Common myeloid progenitor, CD34-positive (primary cell): ENCODE data around the gene PCDHA10.
"Not testable (repeated sequence)": the region's sequence is repeated elsewhere in the genome, so short reads cannot be mapped to it uniquely, and the experiment has no call there.

ENCODE experiments used
- CTCF ChIA-PET: fragments of 350-600 bp; sonication (Branson Sonifier 250); formaldehyde crosslinking; loops from one replicate; lab custom pipeline; 2021; ENCODE audit warnings: antibody characterized with exemption; lab: Charles Lee
- POLR2A ChIA-PET: fragments of 350-600 bp; sonication (Branson Sonifier 250); formaldehyde crosslinking; loops from one replicate; lab custom pipeline; 2021; ENCODE audit warnings: antibody characterized with exemption; lab: Charles Lee
- DNase-seq, 3 donors: peaks; one replicate each; pipeline versions ENCODE4 v3.0.0 to v3.0.0-alpha.2; 2013
- H3K27ac ChIP-seq, 2 experiments: 1 replicate in 1 of 2; 2 replicates in 1 of 2; pipeline ENCODE4 v1.7.0; 2013; ENCODE audit warnings: inconsistent platforms in 2 of 2, low read length in 2 of 2, mild to moderate bottlenecking in 2 of 2, low read depth in 1 of 2, moderate library complexity in 1 of 2; ENCODE audit not compliant: severe bottlenecking in 2 of 2, insufficient read depth in 1 of 2, poor library complexity in 1 of 2
- H3K27me3 ChIP-seq, 5 experiments: replicated peaks in 2 of 5; 1 replicate in 3 of 5; 2 replicates in 2 of 5; pipeline versions ENCODE4 v1.6.1 to v1.7.0; 2013; ENCODE audit warnings: low read length in 4 of 5, mild to moderate bottlenecking in 2 of 5, moderate library complexity in 2 of 5, inconsistent platforms in 1 of 5; ENCODE audit not compliant: insufficient read depth in 5 of 5, control insufficient read depth in 4 of 5
- H3K36me3 ChIP-seq, 4 experiments: 1 replicate in 2 of 4; 2 replicates in 2 of 4; pipeline versions ENCODE4 v1.6.1 to v1.7.0; 2013; ENCODE audit warnings: low read length in 3 of 4, control low read depth in 1 of 4, mild to moderate bottlenecking in 1 of 4; ENCODE audit not compliant: control insufficient read depth in 4 of 4, insufficient read depth in 4 of 4
- H3K4me1 ChIP-seq, 4 experiments: 1 replicate in 3 of 4; 2 replicates in 1 of 4; pipeline versions ENCODE4 v1.6.1 to v1.7.1; 2013; ENCODE audit warnings: low read length in 3 of 4, mild to moderate bottlenecking in 3 of 4, control low read depth in 1 of 4, inconsistent platforms in 1 of 4, moderate library complexity in 1 of 4; ENCODE audit not compliant: control insufficient read depth in 4 of 4, insufficient read depth in 4 of 4; ENCODE audit errors: control extremely low read depth in 1 of 4
- H3K4me3 ChIP-seq, 7 experiments: 1 replicate in 4 of 7; 2 replicates in 3 of 7; pipeline versions ENCODE4 v1.5.1 to v1.7.0; 2013; ENCODE audit warnings: mild to moderate bottlenecking in 7 of 7, low read length in 6 of 7, moderate library complexity in 6 of 7, inconsistent platforms in 2 of 7, low read depth in 2 of 7, control low read depth in 1 of 7; ENCODE audit not compliant: insufficient read depth in 4 of 7, control insufficient read depth in 1 of 7; ENCODE audit errors: extremely low read depth in 1 of 7
- H3K9me3 ChIP-seq, 5 experiments: 1 replicate in 4 of 5; 2 replicates in 1 of 5; pipeline versions ENCODE4 v1.6.1 to v1.7.1; 2013; ENCODE audit warnings: low read length in 4 of 5, mild to moderate bottlenecking in 2 of 5, inconsistent platforms in 1 of 5, low read depth in 1 of 5, moderate library complexity in 1 of 5; ENCODE audit not compliant: control insufficient read depth in 4 of 5, insufficient read depth in 2 of 5; ENCODE audit errors: control extremely low read depth in 1 of 5
- WGBS: methylation state at CpG from one replicate; pipeline ENCODE4 v1.1.5; 2013; ENCODE audit not compliant: insufficient coverage; 5-methylcytosine and 5-hydroxymethylcytosine counted together

The PCDHA10 gene

DNA sequence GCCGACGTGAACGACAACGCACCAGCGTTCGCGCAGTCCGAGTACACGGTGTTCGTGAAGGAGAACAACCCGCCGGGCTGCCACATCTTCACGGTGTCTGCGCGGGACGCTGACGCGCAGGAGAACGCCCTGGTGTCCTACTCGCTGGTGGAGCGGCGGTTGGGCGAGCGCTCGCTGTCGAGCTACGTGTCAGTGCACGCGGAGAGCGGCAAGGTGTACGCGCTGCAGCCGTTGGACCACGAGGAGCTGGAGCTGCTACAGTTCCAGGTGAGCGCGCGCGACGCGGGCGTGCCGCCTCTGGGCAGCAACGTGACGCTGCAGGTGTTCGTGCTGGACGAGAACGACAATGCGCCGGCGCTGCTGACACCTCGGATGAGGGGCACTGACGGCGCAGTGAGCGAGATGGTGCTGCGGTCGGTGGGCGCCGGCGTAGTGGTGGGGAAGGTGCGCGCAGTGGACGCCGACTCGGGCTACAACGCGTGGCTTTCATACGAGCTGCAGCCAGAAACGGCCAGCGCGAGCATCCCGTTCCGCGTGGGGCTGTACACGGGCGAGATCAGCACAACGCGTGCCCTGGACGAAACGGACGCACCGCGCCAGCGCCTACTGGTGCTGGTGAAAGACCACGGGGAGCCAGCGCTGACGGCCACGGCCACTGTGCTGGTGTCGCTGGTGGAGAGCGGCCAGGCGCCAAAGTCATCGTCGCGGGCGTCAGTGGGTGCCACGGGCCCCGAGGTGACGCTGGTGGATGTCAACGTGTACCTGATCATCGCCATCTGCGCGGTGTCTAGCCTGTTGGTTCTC lies 5.7 kb upstream of the PCDHA10 start:
- Histone ChIP-seq H3K9me3 (peaks cover 1 to 23% (median 16%) of the 10 kb centered on the region in 5 experiments), H3K27me3 (peaks cover 0 to 13% (median under 1%) of the 10 kb centered on the region in 5 experiments)
- H3K4me1 ChIP-seq, POLR2A ChIA-PET, CTCF ChIA-PET, H3K27ac ChIP-seq, H3K4me3 ChIP-seq, H3K36me3 ChIP-seq, DNase-seq: not testable (repeated sequence)
- WGBS = 47% methylated on average over 101 of the region's 101 CpGs

DNA sequence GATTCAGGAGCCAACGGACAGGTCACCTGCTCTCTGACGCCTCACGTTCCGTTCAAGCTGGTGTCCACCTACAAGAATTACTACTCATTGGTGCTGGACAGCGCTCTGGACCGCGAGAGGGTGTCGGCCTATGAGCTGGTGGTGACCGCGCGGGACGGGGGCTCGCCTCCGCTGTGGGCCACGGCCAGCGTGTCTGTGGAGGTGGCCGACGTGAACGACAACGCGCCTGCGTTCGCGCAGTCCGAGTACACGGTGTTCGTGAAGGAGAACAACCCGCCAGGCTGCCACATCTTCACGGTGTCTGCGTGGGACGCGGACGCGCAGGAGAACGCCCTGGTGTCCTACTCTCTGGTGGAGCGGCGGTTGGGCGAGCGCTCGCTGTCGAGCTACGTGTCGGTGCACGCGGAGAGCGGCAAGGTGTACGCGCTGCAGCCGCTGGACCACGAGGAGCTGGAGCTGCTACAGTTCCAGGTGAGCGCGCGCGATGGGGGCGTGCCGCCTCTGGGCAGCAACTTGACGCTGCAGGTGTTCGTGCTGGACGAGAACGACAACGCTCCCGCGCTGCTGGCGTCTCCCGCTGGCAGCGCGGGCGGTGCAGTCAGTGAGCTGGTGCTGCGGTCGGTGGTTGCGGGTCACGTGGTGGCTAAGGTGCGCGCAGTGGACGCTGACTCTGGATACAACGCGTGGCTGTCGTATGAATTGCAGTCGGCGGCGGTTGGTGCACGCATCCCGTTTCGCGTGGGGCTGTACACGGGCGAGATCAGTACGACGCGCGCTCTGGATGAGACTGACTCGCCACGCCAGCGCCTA lies 1.7 kb downstream of the PCDHA10 start:
- no peak for DNase-seq
- WGBS = 49% methylated on average over 84 of the region's 94 CpGs
- peaks cover 2 to 21% (median 3%) of the 10 kb centered on the region in 5 experiments for H3K27me3 ChIP-seq
- no peaks in the 10 kb centered on the region for H3K36me3 ChIP-seq
- ChIA-PET CTCF (no interaction called here), POLR2A (no interaction called here)
- peaks cover 7 to 45% (median 39%) of the 10 kb centered on the region in 5 experiments for H3K9me3 ChIP-seq
- H3K4me1 ChIP-seq = no peaks in the 10 kb centered on the region
- H3K27ac ChIP-seq = no peak overlapping the region
- no peak overlapping the region for H3K4me3 ChIP-seq

DNA sequence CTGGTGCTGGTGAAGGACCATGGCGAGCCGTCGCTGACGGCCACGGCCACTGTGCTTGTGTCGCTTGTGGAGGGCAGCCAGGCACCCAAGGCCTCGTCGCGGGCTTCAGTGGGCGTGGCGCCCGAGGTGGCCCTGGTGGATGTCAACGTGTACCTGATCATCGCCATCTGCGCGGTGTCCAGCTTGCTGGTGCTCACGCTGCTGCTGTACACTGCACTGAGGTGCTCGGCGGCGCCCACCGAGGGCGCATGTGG lies 2.2 kb downstream of the PCDHA10 start:
- peaks cover 2 to 26% (median 7%) of the 10 kb centered on the region in 5 experiments for H3K27me3 ChIP-seq
- CTCF ChIA-PET = no interaction called here
- H3K4me3 ChIP-seq = no peak overlapping the region
- H3K9me3 ChIP-seq = peaks cover 7 to 50% (median 45%) of the 10 kb centered on the region in 5 experiments
- no peaks in the 10 kb centered on the region for H3K36me3 ChIP-seq
- 51% methylated on average over 22 of the region's 22 CpGs for WGBS
- H3K27ac ChIP-seq = no peak overlapping the region
- DNase-seq = no peak
- no peaks in the 10 kb centered on the region for H3K4me1 ChIP-seq
- POLR2A ChIA-PET = no interaction called here

DNA sequence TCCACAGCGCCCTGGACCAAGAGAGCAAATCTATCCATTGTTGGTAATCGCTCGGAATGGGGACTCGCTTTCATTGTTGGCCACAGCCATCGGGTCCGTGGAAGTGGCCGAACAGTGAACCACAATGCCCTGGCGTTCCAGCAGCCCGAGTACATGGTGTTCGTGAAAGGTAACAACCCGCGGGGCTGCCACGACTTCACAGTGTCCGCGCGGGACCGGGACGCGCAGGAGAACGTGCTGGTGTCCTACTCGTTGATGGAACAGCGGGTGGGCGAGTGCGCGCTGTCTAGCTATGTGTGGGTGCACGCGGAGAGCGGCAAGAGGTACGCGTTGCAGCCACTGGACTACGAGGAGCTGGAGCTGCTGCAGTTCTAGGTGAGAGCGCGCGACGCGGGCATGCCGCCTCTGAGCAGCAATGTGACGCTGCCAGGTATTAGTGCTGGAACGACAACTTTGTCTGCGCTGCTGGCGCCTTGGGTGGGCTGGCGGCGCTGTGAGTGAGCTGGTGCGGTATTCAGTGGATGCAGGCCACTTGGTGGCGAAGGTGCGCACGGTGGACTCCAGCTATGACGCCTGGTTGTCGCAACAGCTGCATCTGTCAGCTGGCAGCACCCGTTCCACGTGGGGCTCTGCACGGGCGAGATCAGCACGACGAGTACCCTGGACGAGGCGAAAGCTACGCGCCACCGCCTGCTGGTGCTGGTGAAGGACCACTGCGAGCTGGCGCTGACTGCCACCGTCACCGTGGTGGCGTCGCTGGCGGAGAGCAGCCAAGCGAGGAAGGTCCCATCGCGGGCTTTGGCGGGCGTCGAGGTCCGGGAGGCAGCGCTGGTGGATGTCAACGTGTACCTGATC lies 7.0 kb downstream of the PCDHA10 start:
- ChIA-PET POLR2A (no interaction called here), CTCF (no interaction called here)
- Histone ChIP-seq H3K4me1 (no peaks in the 10 kb centered on the region), H3K27me3 (peaks cover 0 to 16% (median 4%) of the 10 kb centered on the region in 5 experiments), H3K36me3 (no peaks in the 10 kb centered on the region), H3K9me3 (peaks cover 2 to 29% (median 28%) of the 10 kb centered on the region in 5 experiments), H3K4me3 (no peak overlapping the region), H3K27ac (no peak overlapping the region)
- WGBS = 41% methylated on average over 75 of the region's 76 CpGs
- DNase-seq = no peak

DNA sequence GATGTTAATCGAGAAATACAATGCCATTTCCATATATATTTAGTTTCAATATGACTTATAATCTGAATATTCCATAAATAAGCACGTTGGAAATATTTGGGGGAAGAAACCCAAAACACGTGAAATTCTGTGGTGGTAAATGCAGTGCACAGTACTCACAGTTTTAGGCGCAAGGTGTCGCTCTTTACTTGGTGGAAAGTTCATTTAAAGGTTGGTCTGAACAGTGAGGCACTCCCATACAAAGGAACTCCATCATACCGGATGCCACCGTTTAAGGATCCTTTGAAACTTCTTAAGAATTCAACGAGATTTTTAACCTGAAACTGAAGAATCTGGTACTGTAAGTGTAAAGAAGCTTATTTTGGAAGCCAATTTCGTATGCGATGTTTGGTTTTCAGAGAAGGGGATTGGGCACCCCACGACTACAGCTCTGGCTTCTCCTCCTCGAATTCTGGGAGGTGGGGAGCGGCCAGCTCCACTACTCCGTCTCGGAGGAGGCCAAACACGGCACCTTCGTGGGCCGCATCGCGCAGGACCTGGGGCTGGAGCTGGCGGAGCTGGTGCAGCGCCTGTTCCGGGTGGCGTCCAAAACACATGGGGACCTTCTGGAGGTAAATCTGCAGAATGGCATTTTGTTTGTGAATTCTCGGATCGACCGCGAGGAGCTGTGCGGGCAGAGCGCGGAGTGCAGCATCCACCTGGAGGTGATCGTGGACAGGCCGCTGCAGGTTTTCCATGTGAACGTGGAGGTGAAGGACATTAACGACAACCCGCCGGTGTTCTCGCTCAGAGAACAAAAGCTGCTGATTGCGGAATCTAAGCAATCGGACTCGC lies 13.2 kb downstream of the PCDHA10 start, which contains the start of gene PCDHA11:
TSS of gene PCDHA11 (plus strand) at position 237 of the 834 bp plus-strand sequence. CDS start at position 384, 147 bp downstream.
- DNase-seq = peak in 2 of 3 donors; percentile 7 to 9
- ChIA-PET POLR2A (no interaction called here), CTCF (no interaction called here)
- no peaks in the 10 kb centered on the region for H3K4me1 ChIP-seq
- no peak within 1 kb of the TSS for H3K27ac ChIP-seq
- peaks cover 8 to 31% (median 25%) of the 10 kb centered on the region in 5 experiments for H3K9me3 ChIP-seq
- no peaks in the 10 kb centered on the region for H3K36me3 ChIP-seq
- 18% methylated on average over 30 of the region's 41 CpGs for WGBS
- H3K27me3 ChIP-seq = peaks cover 4 to 27% (median 8%) of the 10 kb centered on the region in 5 experiments
- no peak within 1 kb of the TSS for H3K4me3 ChIP-seq

DNA sequence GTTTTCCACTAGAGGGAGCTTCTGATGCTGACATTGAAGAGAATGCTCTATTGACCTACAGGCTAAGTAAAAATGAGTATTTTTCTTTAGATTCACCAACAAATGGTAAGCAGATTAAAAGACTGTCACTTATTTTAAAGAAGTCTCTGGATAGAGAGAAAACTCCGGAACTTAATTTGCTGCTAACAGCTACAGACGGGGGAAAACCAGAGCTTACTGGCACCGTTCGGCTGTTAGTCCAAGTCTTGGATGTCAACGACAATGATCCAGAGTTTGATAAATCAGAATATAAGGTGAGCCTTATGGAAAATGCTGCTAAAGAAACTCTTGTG lies 13.8 kb downstream of the PCDHA10 start:
- ChIA-PET POLR2A (no interaction called here), CTCF (no interaction called here)
- H3K36me3 ChIP-seq = no peaks in the 10 kb centered on the region

More for the DNA sequence above, 13.8 kb downstream of the PCDHA10 start:
- DNase-seq = peak in 1 of 3 donors; percentile 9
- Histone ChIP-seq H3K4me1 (no peaks in the 10 kb centered on the region), H3K4me3 (no peak overlapping the region), H3K27me3 (peaks cover 5 to 27% (median 8%) of the 10 kb centered on the region in 5 experiments), H3K9me3 (peaks cover 8 to 35% (median 25%) of the 10 kb centered on the region in 5 experiments), H3K27ac (no peak overlapping the region)
- WGBS = 48% methylated on average over 5 of the region's 5 CpGs
